ENCODE data around the gene ANKDD1B. TPM values are rescaled to one million over a fixed set of nuclear protein-coding genes. Genes with fewer than 3 reads are reported as not detected.
A peak's percentile ranks its signal among the peaks of the same experiment; 100 is the strongest.
"Not testable (repeated sequence)": the region's sequence is repeated elsewhere in the genome, so short reads cannot be mapped to it uniquely, and the experiment has no call there.

The ANKDD1B gene
- 0.68 and 1.1 TPM in 2 replicates for total RNA-seq

- DNase-seq = peak; percentile 51
Measured at GRCh38 chr5:75611311-75612225, at the start of gene ANKDD1B. TSS of gene ANKDD1B (plus strand) at chr5:75611453. CDS start at chr5:75611635, 182 bp downstream.

- peak; percentile 83 for DNase-seq
Measured at GRCh38 chr5:75565991-75566709, 45.1 kb upstream of the ANKDD1B start.

- peak; percentile 96 for DNase-seq
Measured at GRCh38 chr5:75566710-75567309, 44.4 kb upstream of the ANKDD1B start.

- DNase-seq = peak; percentile 47
Measured at GRCh38 chr5:75567710-75568109, 43.5 kb upstream of the ANKDD1B start.

- DNase-seq = no peak
Measured at GRCh38 chr5:75568202-75568601, 43.1 kb upstream of the ANKDD1B start.

- no peak for DNase-seq
Measured at GRCh38 chr5:75571547-75571946, 39.7 kb upstream of the ANKDD1B start.

GRCh38 chr5:75574791-75575190, 36.5 kb upstream of the ANKDD1B start:
- peak; percentile 33 for DNase-seq

GRCh38 chr5:75578280-75578679, 33.0 kb upstream of the ANKDD1B start:
- not testable (repeated sequence) for DNase-seq

- DNase-seq = peak; percentile 35
Measured at GRCh38 chr5:75584641-75585040, 26.6 kb upstream of the ANKDD1B start.

- DNase-seq = no peak
Measured at GRCh38 chr5:75588666-75589065, 22.6 kb upstream of the ANKDD1B start.

- no peak for DNase-seq
Measured at GRCh38 chr5:75600535-75600934, 10.7 kb upstream of the ANKDD1B start.

- no peak for DNase-seq
Measured at GRCh38 chr5:75601567-75601966, 9.7 kb upstream of the ANKDD1B start.

- DNase-seq = no peak
Measured at GRCh38 chr5:75601996-75602395, 9.3 kb upstream of the ANKDD1B start.

- peak; percentile 53 for DNase-seq
Measured at GRCh38 chr5:75603371-75603770, 7.9 kb upstream of the ANKDD1B start.

- DNase-seq = no peak
Measured at GRCh38 chr5:75603821-75604220, 7.4 kb upstream of the ANKDD1B start.

GRCh38 chr5:75607341-75607740, 3.9 kb upstream of the ANKDD1B start:
- not testable (repeated sequence) for DNase-seq

GRCh38 chr5:75608870-75609269, 2.4 kb upstream of the ANKDD1B start:
- DNase-seq = no peak

- DNase-seq = no peak
Measured at GRCh38 chr5:75610201-75610600, 1.1 kb upstream of the ANKDD1B start.

- not testable (repeated sequence) for DNase-seq
Measured at GRCh38 chr5:75610859-75611310, 368 bp upstream of the ANKDD1B start.

GRCh38 chr5:75612226-75612569, 945 bp downstream of the ANKDD1B start:
- no peak for DNase-seq

GRCh38 chr5:75612901-75613300, 1.6 kb downstream of the ANKDD1B start:
- no peak for DNase-seq

GRCh38 chr5:75614176-75614575, 2.9 kb downstream of the ANKDD1B start:
- DNase-seq = no peak

- DNase-seq = no peak
Measured at GRCh38 chr5:75616371-75616881, 5.2 kb downstream of the ANKDD1B start.
